Left lung (tissue), 10 donors: Measurements from ENCODE around the gene ASB5. TPM values are rescaled to one million over a fixed set of nuclear protein-coding genes. Genes with fewer than 3 reads are reported as not detected.

Experiments used
- ATAC-seq: fragments of 200-7000 bp; cut with Tn5 transposase; one replicate; pipeline ENCODE4 v1.9.1; 2020; ENCODE audit warnings: moderate library complexity
- DNase-seq, 4 donors: peaks; one replicate each; pipeline ENCODE4 v3.0.0-alpha.2; 2013 to 2020
- H3K27ac ChIP-seq, 2 donors: fragments of 200-600 bp; sonication (generic) in 1 of 2; one replicate each; pipeline versions ENCODE4 v1.5.0 to v1.8.0; 2020 to 2021
- H3K27me3 ChIP-seq, 2 donors: fragments of 200-600 bp; sonication (generic) in 1 of 2; one replicate each; pipeline versions ENCODE4 v1.5.0 to v1.8.0; 2020 to 2021
- H3K36me3 ChIP-seq, 2 donors: fragments of 200-600 bp; sonication (generic) in 1 of 2; one replicate each; pipeline versions ENCODE4 v1.5.0 to v1.8.0; 2020 to 2021
- H3K4me1 ChIP-seq, 2 donors: fragments of 200-600 bp; one replicate each; pipeline ENCODE4 v1.8.0; 2021
- H3K4me3 ChIP-seq, 2 donors: fragments of 200-600 bp; sonication (generic) in 1 of 2; one replicate each; pipeline versions ENCODE4 v1.5.0 to v1.8.0; 2020 to 2021; ENCODE audit warnings: mild to moderate bottlenecking in 1 of 2
- H3K9me3 ChIP-seq, 2 donors: fragments of 200-600 bp; sonication (generic) in 1 of 2; one replicate each; pipeline versions ENCODE4 v1.5.0 to v1.8.0; 2020 to 2021
- intact Hi-C, 2 donors: fragments of 100-400 bp; cut with DNase I; formaldehyde crosslinking; loops; one replicate each; pipeline versions ENCODE4 v1.11.2 to v1.14.2; 2022
- polyA plus RNA-seq, 6 donors: library from polyadenylated mRNA; unstranded; fragments of 120-200 nt; gene quantifications; one replicate each; pipeline ENCODE4 v1.2.1, GENCODE V29; 2013; ENCODE audit not compliant: insufficient read length in 6 of 6
- total RNA-seq, 2 donors: library from RNA; stranded (reverse); fragmentation: NEBNext Ultra II Directional; extraction: Animal tissue kit (Norgen Biotek cat#: 25700); gene quantifications; one replicate each; pipeline ENCODE4 v1.2.1, GENCODE V29; 2021
- TF ChIP-seq, protein P1 (sequence below), 2 donors: fragments of 200-600 bp; sonication (generic) in 1 of 2; IDR thresholded peaks; one replicate each; pipeline versions ENCODE4 v1.5.0 to v1.8.0; 2021; ENCODE audit warnings: antibody characterized with exemption in 2 of 2
- donor health status: DM: no; HTN: yes; CAD: no.
- donor health status: DM: no; HTN: no; CAD: no.

ASB5 gene
- total and polyA plus RNA-seq, 8 donors: 0.18 to 0.28 (median 0.24) TPM; not detected in 3

- H3K4me3 ChIP-seq: no peak overlapping the region
- no peaks in the 10 kb centered on the region for H3K36me3 ChIP-seq
- intact Hi-C loops: no loop called here
- TF ChIP-seq, protein P1, sequence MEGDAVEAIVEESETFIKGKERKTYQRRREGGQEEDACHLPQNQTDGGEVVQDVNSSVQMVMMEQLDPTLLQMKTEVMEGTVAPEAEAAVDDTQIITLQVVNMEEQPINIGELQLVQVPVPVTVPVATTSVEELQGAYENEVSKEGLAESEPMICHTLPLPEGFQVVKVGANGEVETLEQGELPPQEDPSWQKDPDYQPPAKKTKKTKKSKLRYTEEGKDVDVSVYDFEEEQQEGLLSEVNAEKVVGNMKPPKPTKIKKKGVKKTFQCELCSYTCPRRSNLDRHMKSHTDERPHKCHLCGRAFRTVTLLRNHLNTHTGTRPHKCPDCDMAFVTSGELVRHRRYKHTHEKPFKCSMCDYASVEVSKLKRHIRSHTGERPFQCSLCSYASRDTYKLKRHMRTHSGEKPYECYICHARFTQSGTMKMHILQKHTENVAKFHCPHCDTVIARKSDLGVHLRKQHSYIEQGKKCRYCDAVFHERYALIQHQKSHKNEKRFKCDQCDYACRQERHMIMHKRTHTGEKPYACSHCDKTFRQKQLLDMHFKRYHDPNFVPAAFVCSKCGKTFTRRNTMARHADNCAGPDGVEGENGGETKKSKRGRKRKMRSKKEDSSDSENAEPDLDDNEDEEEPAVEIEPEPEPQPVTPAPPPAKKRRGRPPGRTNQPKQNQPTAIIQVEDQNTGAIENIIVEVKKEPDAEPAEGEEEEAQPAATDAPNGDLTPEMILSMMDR (IDR thresholded peaks at IDR 0.05): no peak
- no peaks in the 10 kb centered on the region for H3K4me1 ChIP-seq
- H3K27ac ChIP-seq: no peak overlapping the region
- no peaks in the 10 kb centered on the region for H3K9me3 ChIP-seq
- H3K27me3 ChIP-seq: no peaks in the 10 kb centered on the region
- DNase-seq (no peak), ATAC-seq (no peak)
Measured at GRCh38 chr4:176271749-176272148, 2.7 kb upstream of the ASB5 start.

DNA sequence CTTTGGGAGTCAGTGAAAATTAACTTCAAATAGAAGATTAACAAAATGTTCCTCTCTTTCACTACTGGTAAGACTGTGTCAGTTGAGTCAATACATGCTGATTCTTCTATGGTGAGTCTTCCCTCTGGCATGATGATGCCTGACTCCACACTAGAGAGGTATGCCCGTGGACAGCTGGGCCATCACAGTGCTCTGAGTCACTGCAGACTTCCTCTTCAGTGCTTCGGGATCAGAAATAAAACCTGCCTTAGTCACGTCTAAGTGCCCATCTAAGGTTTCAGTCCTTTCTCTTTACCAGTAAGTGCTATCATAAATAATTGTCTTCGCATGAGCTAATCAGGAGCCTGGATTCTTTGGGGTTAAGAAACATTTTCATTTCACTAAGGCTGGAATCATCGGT is 1.6 kb upstream of the ASB5 start:
- Histone ChIP-seq H3K36me3 (no peaks in the 10 kb centered on the region), H3K4me3 (no peak overlapping the region), H3K27me3 (no peaks in the 10 kb centered on the region), H3K9me3 (no peaks in the 10 kb centered on the region), H3K27ac (no peak overlapping the region), H3K4me1 (no peaks in the 10 kb centered on the region)
- ATAC-seq (peak; percentile 35), DNase-seq (no peak)
- intact Hi-C loops: no loop called here
- TF ChIP-seq, protein P1 (IDR thresholded peaks at IDR 0.05): no peak

DNA sequence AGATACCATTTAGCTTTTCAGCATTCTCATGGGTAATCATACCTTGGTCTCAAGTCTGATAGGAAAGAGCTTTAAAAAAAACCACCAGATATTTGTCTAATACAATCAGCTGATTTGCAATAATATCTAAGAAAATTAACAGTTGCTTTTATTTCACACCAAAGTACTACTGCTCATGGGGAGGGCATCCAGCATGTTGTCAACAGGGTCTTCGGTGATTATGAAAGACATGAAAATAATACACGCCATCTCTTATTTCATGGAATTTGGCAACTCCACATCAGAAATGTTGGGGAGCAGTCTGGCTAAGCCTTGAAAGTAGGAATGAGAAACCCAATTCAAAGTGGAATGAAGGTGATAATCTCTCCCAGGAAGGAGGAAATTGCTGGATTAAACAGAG is 3.0 kb downstream of the ASB5 start:
- TF ChIP-seq, protein P1 (IDR thresholded peaks at IDR 0.05): no peak
- Histone ChIP-seq H3K27ac (no peak overlapping the region), H3K36me3 (no peaks in the 10 kb centered on the region), H3K4me3 (no peak overlapping the region), H3K4me1 (no peaks in the 10 kb centered on the region), H3K27me3 (no peaks in the 10 kb centered on the region), H3K9me3 (no peaks in the 10 kb centered on the region)
- ATAC-seq (no peak), DNase-seq (no peak)
- intact Hi-C loops: no loop called here

- intact Hi-C loops: no loop called here
- ATAC-seq: no peak
- H3K27ac ChIP-seq: no peak overlapping the region
- TF ChIP-seq, protein P1 (IDR thresholded peaks at IDR 0.05): no peak
- no peak for DNase-seq
- H3K4me1 ChIP-seq: no peaks in the 10 kb centered on the region
- no peaks in the 10 kb centered on the region for H3K36me3 ChIP-seq
- H3K9me3 ChIP-seq: no peaks in the 10 kb centered on the region
- no peaks in the 10 kb centered on the region for H3K27me3 ChIP-seq
- no peak overlapping the region for H3K4me3 ChIP-seq
Measured at GRCh38 chr4:176262243-176262642, 6.8 kb downstream of the ASB5 start.

DNA sequence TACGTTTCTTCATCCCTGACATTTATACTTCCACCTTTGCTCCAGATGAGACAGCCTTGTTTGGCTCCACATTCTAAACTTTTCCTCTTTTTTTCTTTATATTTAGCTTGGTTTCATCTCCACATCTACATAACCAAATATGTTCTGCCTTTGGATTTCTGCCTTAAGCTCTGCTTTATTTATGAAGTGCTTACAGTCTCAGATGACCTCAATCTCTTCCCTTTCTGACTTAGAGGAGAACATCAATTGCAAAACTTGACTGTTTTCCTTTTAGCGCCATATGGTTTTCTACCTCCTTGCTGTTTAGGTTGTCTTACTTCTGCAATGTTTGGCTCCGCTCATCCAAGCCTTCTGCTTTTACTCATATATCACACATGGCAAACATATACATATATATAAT is 7.5 kb downstream of the ASB5 start:
- H3K27me3 ChIP-seq: no peaks in the 10 kb centered on the region
- H3K36me3 ChIP-seq: no peaks in the 10 kb centered on the region
- H3K4me1 ChIP-seq: no peaks in the 10 kb centered on the region
- no peak overlapping the region for H3K27ac ChIP-seq
- no peaks in the 10 kb centered on the region for H3K9me3 ChIP-seq
- DNase-seq: no peak
- intact Hi-C loops: no loop called here
- TF ChIP-seq, protein P1 (IDR thresholded peaks at IDR 0.05): no peak
- H3K4me3 ChIP-seq: no peak overlapping the region
- no peak for ATAC-seq
